NOMO-1 (cell line): Measurements from ENCODE around the gene ACSS3.
"Not testable (repeated sequence)": the region's sequence is repeated elsewhere in the genome, so short reads cannot be mapped to it uniquely, and the experiment has no call there.

Experiments
- DNase-seq, 2 experiments: peaks; one replicate each; lab custom pipeline; 2025; ENCODE audit not compliant: unreplicated experiment in 2 of 2; lab: John Stamatoyannopoulos, UW

The ACSS3 gene

GRCh38 chr12:81092053-81092452, 14.2 kb downstream of the ACSS3 start:
- DNase-seq: no peak

- no peak for DNase-seq
Observed at GRCh38 chr12:81094718-81095360, 17.0 kb downstream of the ACSS3 start.

GRCh38 chr12:81095501-81096232, 17.8 kb downstream of the ACSS3 start:
- no peak for DNase-seq

- no peak for DNase-seq
Observed at GRCh38 chr12:81105687-81106086, 27.8 kb downstream of the ACSS3 start.

- no peak for DNase-seq
Observed at GRCh38 chr12:81114226-81114625, 36.3 kb downstream of the ACSS3 start.

- not testable (repeated sequence) for DNase-seq
Observed at GRCh38 chr12:81119069-81119468, 41.2 kb downstream of the ACSS3 start.

- DNase-seq: no peak
Observed at GRCh38 chr12:81120961-81121360, 43.1 kb downstream of the ACSS3 start.

GRCh38 chr12:81123611-81124010, 45.7 kb downstream of the ACSS3 start:
- DNase-seq: no peak

- no peak for DNase-seq
Observed at GRCh38 chr12:81125691-81126090, 47.8 kb downstream of the ACSS3 start.

- DNase-seq: peak in 1 of 2 experiments; percentile 25
Observed at GRCh38 chr12:81128930-81129554, 51.2 kb downstream of the ACSS3 start.

- no peak for DNase-seq
Observed at GRCh38 chr12:81136519-81136918, 58.6 kb downstream of the ACSS3 start.

GRCh38 chr12:81137801-81138200, 59.9 kb downstream of the ACSS3 start:
- DNase-seq: no peak

GRCh38 chr12:81141217-81141616, 63.3 kb downstream of the ACSS3 start:
- DNase-seq: no peak

GRCh38 chr12:81143057-81143456, 65.2 kb downstream of the ACSS3 start:
- no peak for DNase-seq

- no peak for DNase-seq
Observed at GRCh38 chr12:81146228-81147225, 68.6 kb downstream of the ACSS3 start.

GRCh38 chr12:81147292-81147919, 69.5 kb downstream of the ACSS3 start:
- DNase-seq: no peak

- no peak for DNase-seq
Observed at GRCh38 chr12:81150382-81150781, 72.5 kb downstream of the ACSS3 start.

GRCh38 chr12:81159856-81160255, 82.0 kb downstream of the ACSS3 start:
- no peak for DNase-seq

- DNase-seq: no peak
Observed at GRCh38 chr12:81161680-81162079, 83.8 kb downstream of the ACSS3 start.

- no peak for DNase-seq
Observed at GRCh38 chr12:81162391-81163136, 84.7 kb downstream of the ACSS3 start.
